ENCODE results near the gene DNER.
"Not testable (repeated sequence)": the region's sequence is repeated elsewhere in the genome, so short reads cannot be mapped to it uniquely, and the experiment has no call there.

DNER gene

GRCh38 chr2:229695961-229696360 lies 18.4 kb downstream of the DNER start:
- Histone ChIP-seq H3K36me3 (ENCODE audit: control insufficient read depth, insufficient read depth, low read length) (no peaks in the 10 kb centered on the region), H3K4me3 (ENCODE audit: low read depth, low read length) (no peak overlapping the region), H3K4me1 (no peaks in the 10 kb centered on the region), H3K27ac (no peak overlapping the region), H3K79me2 (no peaks in the 10 kb centered on the region), H3K9me3 (ENCODE audit: control insufficient read depth, low read length) (no peaks in the 10 kb centered on the region), H3K4me2 (ENCODE audit: low read length) (no peak overlapping the region), H2AFZ (no peak overlapping the region), H3K9ac (no peak overlapping the region), H3K27me3 (ENCODE audit: control insufficient read depth, insufficient read depth, low read length) (no peaks in the 10 kb centered on the region)
- no peak for TF ChIP-seq CTCF (IDR thresholded peaks at IDR 0.05)

DNA sequence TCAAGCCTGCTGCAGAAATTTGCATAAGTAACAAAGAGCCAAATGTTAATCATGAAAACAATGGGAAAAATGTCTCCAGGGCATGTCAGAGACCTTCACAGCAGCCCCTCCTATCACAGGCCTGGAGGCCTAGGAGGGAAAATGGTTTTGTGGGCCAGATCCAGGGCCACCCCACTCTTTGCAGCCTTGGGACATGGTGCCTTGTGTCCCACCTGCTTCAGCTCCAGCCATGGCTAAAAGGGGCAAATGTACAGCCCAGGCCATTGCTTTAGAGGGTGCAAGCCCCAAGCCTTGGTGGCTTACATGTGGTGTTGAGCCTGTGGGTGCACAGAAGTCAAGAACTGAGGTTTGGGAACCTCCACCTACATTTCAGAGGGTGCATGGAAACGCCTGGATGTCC lies 20.5 kb downstream of the DNER start:
- H3K4me3 ChIP-seq (ENCODE audit: low read depth, low read length); H3K27me3 ChIP-seq (ENCODE audit: control insufficient read depth, insufficient read depth, low read length); H3K27ac ChIP-seq; H2AFZ ChIP-seq; H3K4me2 ChIP-seq (ENCODE audit: low read length); H3K4me1 ChIP-seq; H3K36me3 ChIP-seq (ENCODE audit: control insufficient read depth, insufficient read depth, low read length); H3K9ac ChIP-seq; H3K79me2 ChIP-seq; H3K9me3 ChIP-seq (ENCODE audit: control insufficient read depth, low read length): not testable (repeated sequence)

GRCh38 chr2:229691631-229692030 lies 22.7 kb downstream of the DNER start:
- H3K36me3 ChIP-seq (ENCODE audit: control insufficient read depth, insufficient read depth, low read length), result no peaks in the 10 kb centered on the region

DNA sequence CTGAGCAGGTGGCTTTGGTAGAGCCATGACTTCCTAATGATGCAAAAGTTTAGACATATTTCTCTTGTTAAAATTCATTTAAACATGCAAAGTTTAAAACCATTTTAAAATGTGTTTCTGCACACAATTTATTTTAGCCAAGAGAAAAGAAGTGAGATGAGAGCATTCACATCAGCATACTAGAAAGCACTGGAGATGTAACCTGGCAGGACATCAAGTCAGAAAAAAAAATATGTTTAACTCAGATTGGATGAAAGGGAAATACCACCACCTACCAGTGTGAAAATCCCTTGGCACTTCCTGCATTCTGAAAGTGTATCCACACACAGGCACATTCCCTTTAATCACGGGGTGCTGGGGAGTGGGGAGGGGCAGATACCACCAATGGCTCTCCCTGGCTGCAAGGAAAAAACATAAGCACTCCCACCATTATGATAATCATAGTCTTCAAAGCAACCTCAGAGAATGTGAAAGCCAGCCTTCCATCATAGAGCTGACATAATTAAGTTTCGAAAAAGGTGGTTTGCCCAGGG lies 25.0 kb downstream of the DNER start:
- Histone ChIP-seq H2AFZ (no peak overlapping the region), H3K4me1 (no peaks in the 10 kb centered on the region), H3K9ac (no peak overlapping the region), H3K4me2 (ENCODE audit: low read length) (no peak overlapping the region), H3K36me3 (ENCODE audit: control insufficient read depth, insufficient read depth, low read length) (no peaks in the 10 kb centered on the region), H3K27ac (no peak overlapping the region), H3K4me3 (ENCODE audit: low read depth, low read length) (no peak overlapping the region), H3K27me3 (ENCODE audit: control insufficient read depth, insufficient read depth, low read length) (no peaks in the 10 kb centered on the region), H3K79me2 (peaks cover 11% of the 10 kb centered on the region), H3K9me3 (ENCODE audit: control insufficient read depth, low read length) (no peaks in the 10 kb centered on the region)
- TF ChIP-seq CTCF (IDR thresholded peaks at IDR 0.05), result no peak

More at GRCh38 chr2:229691631-229692030, 22.7 kb downstream of the DNER start:
- Histone ChIP-seq H3K4me2 (ENCODE audit: low read length) (no peak overlapping the region), H3K9me3 (ENCODE audit: control insufficient read depth, low read length) (no peaks in the 10 kb centered on the region), H3K4me3 (ENCODE audit: low read depth, low read length) (no peak overlapping the region), H2AFZ (no peak overlapping the region), H3K27ac (no peak overlapping the region), H3K27me3 (ENCODE audit: control insufficient read depth, insufficient read depth, low read length) (no peaks in the 10 kb centered on the region), H3K4me1 (no peaks in the 10 kb centered on the region), H3K79me2 (peaks cover 3% of the 10 kb centered on the region), H3K9ac (no peak overlapping the region)
- no peak for TF ChIP-seq CTCF (IDR thresholded peaks at IDR 0.05)

GRCh38 chr2:229688141-229688540 lies 26.2 kb downstream of the DNER start:
- H3K9me3 ChIP-seq (ENCODE audit: control insufficient read depth, low read length), result no peaks in the 10 kb centered on the region
- no peak overlapping the region for H3K4me2 ChIP-seq (ENCODE audit: low read length)
- no peaks in the 10 kb centered on the region for H3K4me1 ChIP-seq
- no peak overlapping the region for H2AFZ ChIP-seq
- no peak overlapping the region for H3K27ac ChIP-seq
- H3K79me2 ChIP-seq, result peaks cover 11% of the 10 kb centered on the region
- no peak overlapping the region for H3K4me3 ChIP-seq (ENCODE audit: low read depth, low read length)
- no peak overlapping the region for H3K9ac ChIP-seq
- no peak for TF ChIP-seq CTCF (IDR thresholded peaks at IDR 0.05)
- H3K27me3 ChIP-seq (ENCODE audit: control insufficient read depth, insufficient read depth, low read length), result no peaks in the 10 kb centered on the region
- H3K36me3 ChIP-seq (ENCODE audit: control insufficient read depth, insufficient read depth, low read length), result no peaks in the 10 kb centered on the region
